HepG2 (cell line): ENCODE data around the gene CRNKL1. TPM values are rescaled to one million over a fixed set of nuclear protein-coding genes. Genes with fewer than 3 reads are reported as not detected.

Experiments
- CHD4 ChIP-seq: fragments of 200-600 bp; sonication (generic); IDR thresholded peaks from 2 replicates; pipeline ENCODE4 v1.7.0; 2017; ENCODE audit warnings: mild to moderate bottlenecking, low read length, borderline replicate concordance
- E2F1 ChIP-seq: sonication (generic); formaldehyde crosslinking; IDR thresholded peaks from 2 replicates; pipeline ENCODE4 v1.5.0; 2020; ENCODE audit warnings: missing genetic modification reagents
- E2F2 ChIP-seq: sonication (generic); formaldehyde crosslinking; IDR thresholded peaks from 2 replicates; pipeline ENCODE4 v1.4.0; 2020; ENCODE audit warnings: missing genetic modification reagents, borderline replicate concordance
- FLYWCH1 ChIP-seq: sonication (generic); formaldehyde crosslinking; IDR thresholded peaks from 2 replicates; pipeline ENCODE4 v1.8.1; 2023; ENCODE audit warnings: mild to moderate bottlenecking, missing genetic modification reagents
- FOXK1 ChIP-seq: sonication (generic); formaldehyde crosslinking; IDR thresholded peaks from 2 replicates; pipeline ENCODE4 v1.4.0; 2020; ENCODE audit warnings: low read depth, missing genetic modification reagents, borderline replicate concordance
- GTF2F1 ChIP-seq: fragments of 150-350 bp; IDR thresholded peaks from 2 replicates; pipeline ENCODE4 v1.6.1; 2014; ENCODE audit warnings: low read length
- HNF1B ChIP-seq: sonication (generic); formaldehyde crosslinking; IDR thresholded peaks from 2 replicates; pipeline ENCODE4 v1.5.1; 2020; ENCODE audit warnings: mild to moderate bottlenecking, moderate library complexity, missing genetic modification reagents
- PRDM15 ChIP-seq: sonication (generic); formaldehyde crosslinking; IDR thresholded peaks from 2 replicates; pipeline ENCODE4 v1.4.0; 2020; ENCODE audit warnings: missing genetic modification reagents
- RBM39 ChIP-seq: fragments of 200-400 bp; formaldehyde crosslinking; IDR thresholded peaks from one replicate; pipeline ENCODE4 v1.6.1; 2018; ENCODE audit warnings: antibody characterized with exemption, mild to moderate bottlenecking, low read depth, low read length; ENCODE audit not compliant: poor library complexity, severe bottlenecking
- RFXAP ChIP-seq: sonication (generic); formaldehyde crosslinking; IDR thresholded peaks from 2 replicates; pipeline ENCODE4 v1.4.0; 2020; ENCODE audit warnings: missing genetic modification reagents, borderline replicate concordance
- SOX13 ChIP-seq, 3 experiments: fragments of 450-650 bp in 1 of 3; sonication (generic) in 1 of 3; formaldehyde crosslinking in 1 of 3; IDR thresholded peaks in 2 of 3; conservative IDR thresholded peaks in 1 of 3; 2 replicates each; pipeline versions ENCODE4 v1.5.0 to v1.6.1; 2016 to 2020; ENCODE audit warnings: antibody characterized with exemption in 1 of 3, mild to moderate bottlenecking in 1 of 3, missing compliant biosample characterization in 1 of 3, missing genetic modification reagents in 1 of 3, moderate library complexity in 1 of 3
- SYNCRIP ChIP-seq: fragments of 200-400 bp; formaldehyde crosslinking; IDR thresholded peaks from 2 replicates; pipeline ENCODE4 v1.6.1; 2018; ENCODE audit warnings: mild to moderate bottlenecking, low read depth, low read length; ENCODE audit not compliant: insufficient read depth
- TP53 ChIP-seq: sonication (generic); formaldehyde crosslinking; conservative IDR thresholded peaks from 2 replicates; pipeline ENCODE4 v1.4.0; 2020; ENCODE audit warnings: missing genetic modification reagents
- YEATS4 ChIP-seq: sonication (generic); formaldehyde crosslinking; IDR thresholded peaks from 2 replicates; pipeline ENCODE4 v1.4.0; 2020; ENCODE audit warnings: missing genetic modification reagents, borderline replicate concordance
- ZNF253 ChIP-seq: sonication (generic); formaldehyde crosslinking; IDR thresholded peaks from 2 replicates; pipeline ENCODE4 v1.8.0; 2022; ENCODE audit warnings: mild to moderate bottlenecking, missing genetic modification reagents, borderline replicate concordance
- ZNF446 ChIP-seq: sonication (generic); formaldehyde crosslinking; IDR thresholded peaks from 2 replicates; pipeline ENCODE4 v1.5.0; 2020; ENCODE audit warnings: mild to moderate bottlenecking, missing genetic modification reagents
- ZNF484 ChIP-seq: sonication (generic); formaldehyde crosslinking; IDR thresholded peaks from 2 replicates; pipeline ENCODE4 v1.5.1; 2020; ENCODE audit warnings: mild to moderate bottlenecking, low read depth, missing genetic modification reagents, borderline replicate concordance
- ZNF614 ChIP-seq: IDR thresholded peaks from 2 replicates; pipeline ENCODE4 v1.6.1; 2018; ENCODE audit warnings: missing biosample characterization, missing genetic modification reagents, inconsistent platforms, borderline replicate concordance
- polyA plus RNA-seq, 8 experiments: library from polyadenylated mRNA; depleted of rRNA in 3 of 8; stranded (reverse) in 7 of 8; unstranded in 1 of 8; fragments of >200 nt; fragmentation: Illumina TruSeq in 4 of 8; extraction: Trizol in 4 of 8; gene quantifications; 2 replicates each; pipeline versions ENCODE4 v1.2.1 to v1.2.3, GENCODE V29; 2011 to 2016; ENCODE audit warnings: low read depth in 4 of 8, missing spikeins in 1 of 8, mixed read lengths in 1 of 8; ENCODE audit not compliant: insufficient read depth in 1 of 8
- total RNA-seq, 5 experiments: library from RNA; depleted of rRNA; stranded (reverse); fragments of >200 nt; fragmentation: Illumina TruSeq; extraction: Trizol; gene quantifications; 2 replicates each; pipeline ENCODE4 v1.2.3, GENCODE V29; 2016; ENCODE audit warnings: low read depth in 1 of 5

Gene CRNKL1
- total and polyA plus RNA-seq, 2 of the 13 experiments (the other 11 are each of a cell fraction or from before 2014, with no cell fraction given): 12.3 to 64.5 TPM

GRCh38 chr20:20052074-20052970 lies at the start of gene CRNKL1, which contains the start of gene CFAP61 (continued):
- TF ChIP-seq ZNF446: no peak
- peak; percentile 82 for TF ChIP-seq E2F2
- peak; percentile 66; the same call in 1 of the 2 replicates for TF ChIP-seq PRDM15 (CRISPR knock-in tag)
- TF ChIP-seq ZNF253 (CRISPR knock-in tag): no peak
- TF ChIP-seq HNF1B (CRISPR knock-in tag): peak; percentile 97
- TF ChIP-seq FOXK1 (CRISPR knock-in tag): peak; percentile 97
- TF ChIP-seq RFXAP: peak; percentile 95
- no peak for TF ChIP-seq SOX13 (IDR thresholded peaks at IDR 0.05)
- TF ChIP-seq SOX13 (CRISPR knock-in tag; conservative IDR thresholded peaks at IDR 0.05 in 1 of 2, IDR thresholded peaks at IDR 0.05 in 1 of 2): peak; percentile 56 to 97; a peak in 3 of 4 replicates
- no peak for TF ChIP-seq ZNF484 (CRISPR knock-in tag)
- no peak for TF ChIP-seq GTF2F1
- TF ChIP-seq SYNCRIP: no peak
- peak; percentile 94; the same call in 1 of the 2 replicates for TF ChIP-seq TP53 (CRISPR knock-in tag)
- no peak for TF ChIP-seq FLYWCH1
- TF ChIP-seq E2F1 (CRISPR knock-in tag): peak; percentile 93
- TF ChIP-seq CHD4: no peak
- peak; percentile 89; the same call in 1 of the 2 replicates for TF ChIP-seq ZNF614
- peak; percentile 98 for TF ChIP-seq YEATS4 (CRISPR knock-in tag)
- TF ChIP-seq RBM39: peak; percentile 84
